HCT116 (cell line): ENCODE data around the gene NOTCH1. TPM values are rescaled to one million over a fixed set of nuclear protein-coding genes. Genes with fewer than 3 reads are reported as not detected.

Experiments
- ATAC-seq: fragments of 200-7000 bp; cut with Tn5 transposase; 2 replicates; pipeline ENCODE4 v1.9.1; 2020; ENCODE audit warnings: mild to moderate bottlenecking, moderate library complexity
- BruUV-seq: library from RNA; stranded (reverse); fragments of 400-500 nt; replicated peaks from 2 replicates; lab custom pipeline; 2021; lab: Mats Ljungman, UMichigan
- CTCF ChIA-PET: fragments of 300-600 bp; sonication (Branson Sonifier 250); formaldehyde crosslinking; loops from one replicate; lab custom pipeline; 2021; ENCODE audit warnings: antibody characterized with exemption; lab: Charles Lee
- POLR2A ChIA-PET: fragments of 300-600, 350-600 bp; sonication (Branson Sonifier 250); formaldehyde crosslinking; loops from one replicate; lab custom pipeline; 2021; ENCODE audit warnings: antibody characterized with exemption; lab: Charles Lee
- RAD21 ChIA-PET, 2 experiments: fragments of 300-600 bp; sonication (Branson Sonifier 250); formaldehyde crosslinking; loops; one replicate each; lab custom pipeline; 2023; ENCODE audit warnings: low total read pairs in 2 of 2; ENCODE audit not compliant: uncharacterized antibody in 2 of 2, unreplicated experiment in 2 of 2, low non-redundant PET in 1 of 2; lab: Charles Lee
- DNase-seq: peaks from one replicate; pipeline ENCODE4 v3.0.0-alpha.2; 2010; ENCODE audit warnings: low read depth, low spot score
- H2AFZ ChIP-seq: fragments of 200-600 bp; shearing (Covaris generic), sonication (generic); 2 replicates; pipeline ENCODE4 v1.6.1; 2017; ENCODE audit warnings: low read depth, mixed run types, mixed read lengths, antibody characterized with exemption, low read length; ENCODE audit not compliant: poor library complexity, severe bottlenecking
- H3K27ac ChIP-seq: 2 replicates; pipeline ENCODE4 v1.5.1; 2012; ENCODE audit warnings: low read depth, low read length
- H3K27me3 ChIP-seq: fragments of 200-600 bp; sonication (generic); 2 replicates; pipeline ENCODE4 v1.6.1; 2016; ENCODE audit warnings: mixed run types, low read length, mixed read lengths; ENCODE audit not compliant: insufficient read depth
- H3K36me3 ChIP-seq, 2 experiments: fragments of 200-500 bp in 1 of 2; fragments of 200-600 bp in 1 of 2; sonication (Bioruptor generic) in 1 of 2; sonication (generic) in 1 of 2; 2 replicates each; pipeline versions ENCODE4 v1.5.1 to v1.6.1; 2014 to 2016; ENCODE audit warnings: low read length in 2 of 2, inconsistent platforms in 1 of 2, mixed read lengths in 1 of 2, mixed run types in 1 of 2; ENCODE audit not compliant: insufficient read depth in 2 of 2, control insufficient read depth in 1 of 2
- H3K4me1 ChIP-seq, 2 experiments: fragments of 200-600 bp in 1 of 2; sonication (generic) in 1 of 2; 2 replicates each; pipeline versions ENCODE4 v1.5.1 to v1.6.1; 2012 to 2017; ENCODE audit warnings: low read length in 2 of 2, inconsistent platforms in 1 of 2, mild to moderate bottlenecking in 1 of 2, mixed read lengths in 1 of 2, mixed run types in 1 of 2, moderate library complexity in 1 of 2; ENCODE audit not compliant: insufficient read depth in 2 of 2, control insufficient read depth in 1 of 2
- H3K4me2 ChIP-seq: fragments of 200-600 bp; sonication (generic); 2 replicates; pipeline ENCODE4 v1.6.1; 2017; ENCODE audit warnings: mixed run types, low read length, mixed read lengths
- H3K4me3 ChIP-seq, 2 experiments: fragments of 200-600 bp in 1 of 2; sonication (generic) in 1 of 2; replicated peaks in 1 of 2; 2 replicates each; pipeline ENCODE4 v1.5.1; 2011 to 2016; ENCODE audit warnings: low read length in 2 of 2, control low read depth in 1 of 2, low read depth in 1 of 2, mild to moderate bottlenecking in 1 of 2, mixed read lengths in 1 of 2, mixed run types in 1 of 2
- H3K79me2 ChIP-seq: fragments of 200-600 bp; sonication (generic); 2 replicates; pipeline ENCODE4 v1.6.1; 2017; ENCODE audit warnings: mild to moderate bottlenecking, mixed run types, low read length, moderate library complexity, mixed read lengths; ENCODE audit not compliant: insufficient read depth
- H3K9ac ChIP-seq: fragments of 200-600 bp; sonication (generic); 2 replicates; pipeline ENCODE4 v1.6.1; 2016; ENCODE audit warnings: low read length, mixed read lengths
- H3K9me2 ChIP-seq: fragments of 200-600 bp; sonication (generic), shearing (Covaris generic); 2 replicates; pipeline ENCODE4 v1.6.1; 2017; ENCODE audit warnings: mixed run types, mild to moderate bottlenecking, moderate library complexity; ENCODE audit not compliant: insufficient read depth
- H3K9me3 ChIP-seq, 2 experiments: fragments of 200-500 bp in 1 of 2; fragments of 200-600 bp in 1 of 2; sonication (Bioruptor generic) in 1 of 2; sonication (generic) in 1 of 2; 2 replicates each; pipeline ENCODE4 v1.6.1; 2014 to 2017; ENCODE audit warnings: low read length in 2 of 2, mixed read lengths in 2 of 2, inconsistent platforms in 1 of 2, low read depth in 1 of 2, mild to moderate bottlenecking in 1 of 2, mixed run types in 1 of 2, moderate library complexity in 1 of 2; ENCODE audit not compliant: control insufficient read depth in 1 of 2, insufficient read depth in 1 of 2
- H4K20me1 ChIP-seq: fragments of 200-600 bp; sonication (generic), shearing (Covaris generic); 2 replicates; pipeline ENCODE4 v1.6.1; 2017; ENCODE audit warnings: mixed run types, mild to moderate bottlenecking, moderate library complexity; ENCODE audit not compliant: insufficient read depth
- CTCF ChIP-seq, 3 experiments: fragments of 200-600 bp in 1 of 3; sonication (generic) in 1 of 3; IDR thresholded peaks in 2 of 3; conservative IDR thresholded peaks in 1 of 3; 2 replicates each; pipeline ENCODE4 v1.5.1; 2012 to 2017; ENCODE audit warnings: low read depth in 2 of 3, low read length in 2 of 3, antibody characterized with exemption in 1 of 3, borderline replicate concordance in 1 of 3, control low read depth in 1 of 3, mild to moderate bottlenecking in 1 of 3, mixed read lengths in 1 of 3, mixed run types in 1 of 3, moderate library complexity in 1 of 3; ENCODE audit not compliant: insufficient read depth in 1 of 3
- FOSL1 ChIP-seq: IDR thresholded peaks from 2 replicates; pipeline ENCODE4 v1.6.1; 2012; ENCODE audit warnings: low read depth
- ZFX ChIP-seq: fragments of 450-650 bp; IDR thresholded peaks from 2 replicates; pipeline ENCODE4 v1.6.1; 2017
- intact Hi-C: fragments of 100-400 bp; cut with micrococcal nuclease; formaldehyde crosslinking; loops from 2 replicates; pipeline ENCODE4 v1.10.0; 2022
- total RNA-seq: library from RNA; stranded (reverse); gene quantifications from one replicate; pipeline ENCODE4 v1.2.1, GENCODE V29; 2021; ENCODE audit not compliant: unreplicated experiment
- TF ChIP-seq, protein P1 (sequence below): IDR thresholded peaks from 2 replicates; pipeline ENCODE4 v1.6.1; 2012

NOTCH1 gene
- total RNA-seq, 1 experiment from 2014 or later, result 36.2 TPM

DNA sequence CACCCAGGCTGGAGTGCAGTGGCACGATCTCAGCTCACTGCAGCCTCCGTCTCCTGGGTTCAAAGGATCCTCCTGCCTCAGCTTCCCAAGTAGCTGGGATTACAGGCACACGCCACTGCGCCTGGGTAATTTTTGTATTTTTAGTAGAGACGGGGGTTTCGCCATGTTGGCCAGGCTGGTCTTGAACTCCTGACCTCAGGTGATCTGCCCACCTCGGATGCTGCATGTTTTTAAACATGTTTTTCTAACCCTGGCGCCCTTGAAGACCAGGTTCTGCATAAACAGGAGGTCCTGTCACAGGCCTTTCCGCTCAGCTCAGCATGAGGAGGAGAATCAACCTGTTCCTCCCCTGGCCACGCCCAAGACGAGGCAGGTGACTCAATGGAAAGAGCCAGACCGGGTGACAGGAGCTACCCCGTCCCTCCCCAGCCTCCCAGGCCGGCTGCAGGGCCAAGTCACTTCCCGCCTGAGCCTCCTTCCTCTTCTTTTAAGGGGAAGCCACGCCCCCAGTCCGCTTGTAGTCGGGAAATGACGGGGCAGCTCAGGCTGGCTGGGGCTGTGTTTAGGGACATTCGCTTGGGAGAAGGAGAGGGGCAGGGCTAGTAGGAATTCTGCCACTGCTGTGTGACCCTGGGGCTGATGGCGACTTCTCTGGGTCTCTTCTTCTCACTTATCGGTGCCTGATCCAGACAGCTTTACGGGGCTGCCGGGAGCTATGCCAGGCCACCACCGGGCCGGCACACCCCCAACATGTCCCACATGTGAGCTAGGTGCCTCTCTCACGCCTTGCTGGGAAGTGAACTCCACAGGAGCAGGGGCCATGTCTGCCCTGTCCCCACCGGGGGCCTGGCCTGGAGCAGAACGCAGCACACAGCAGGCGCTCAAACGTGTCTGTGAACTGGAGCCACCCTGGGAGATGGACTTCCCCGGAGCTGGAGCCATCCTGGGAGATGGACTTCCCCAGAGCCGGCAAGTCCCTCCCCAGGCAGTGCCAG, 6.1 kb downstream of the NOTCH1 start:
- Histone ChIP-seq H3K36me3 (peaks cover 10 to 15% of the 10 kb centered on the region in 2 experiments; a peak in 2 of 4 replicates), H3K4me1 (peaks cover 32 to 43% of the 10 kb centered on the region in 2 experiments), H3K4me3 (0 out of 4 replicates have a peak overlapping the region, but pooled peaks have one; percentile 1 to 7), H3K27me3 (no peaks in the 10 kb centered on the region), H3K9me3 (no peaks in the 10 kb centered on the region), H4K20me1 (peaks cover 4% of the 10 kb centered on the region; the same call in 1 of the 2 replicates), H3K79me2 (peaks cover 76% of the 10 kb centered on the region), H3K9ac (peak overlapping the region; percentile 61), H3K9me2 (no peaks in the 10 kb centered on the region), H3K4me2 (peak overlapping the region; percentile 71), H2AFZ (no peak overlapping the region), H3K27ac (peak overlapping the region; percentile 75)
- intact Hi-C loops, result loop anchor here (5.0 kb wide), 1 partner anchor 52 kb away; no protein-coding TSS in a partner anchor
- ChIA-PET RAD21 (interaction anchor here in 1 of 2 experiments (1.1 kb wide), 1 partner anchor 85 kb away, joined by 3 read pairs; no protein-coding TSS in a partner anchor), POLR2A (interaction anchor here (0.6 to 1.4 kb wide), 3 partner anchors 9 to 86 kb away, joined by 4 to 6 read pairs (median 4); no protein-coding TSS in a partner anchor), CTCF (interaction anchor here (1.1 to 2.0 kb wide), 3 partner anchors 10 to 154 kb away, joined by 3 to 10 read pairs (median 5); no protein-coding TSS in a partner anchor)
- BruUV-seq, result no TSS peak
- ATAC-seq (peak; percentile 85), DNase-seq (peak; percentile 89)
- TF ChIP-seq, protein P1, sequence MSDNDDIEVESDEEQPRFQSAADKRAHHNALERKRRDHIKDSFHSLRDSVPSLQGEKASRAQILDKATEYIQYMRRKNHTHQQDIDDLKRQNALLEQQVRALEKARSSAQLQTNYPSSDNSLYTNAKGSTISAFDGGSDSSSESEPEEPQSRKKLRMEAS, result no peak
- TF ChIP-seq ZFX (no peak), CTCF (IDR thresholded peaks at IDR 0.05 in 2 of 3, conservative IDR thresholded peaks at IDR 0.05 in 1 of 3; ENCODE audit: borderline replicate concordance in 1 of 3, insufficient read depth in 1 of 3, low read depth in 2 of 3, low read length in 2 of 3) (no peak), FOSL1 (no peak)
